Measurements from ENCODE around the gene FMN2. TPM values are rescaled to one million over a fixed set of nuclear protein-coding genes. Genes with fewer than 3 reads are reported as not detected.
"Not testable (repeated sequence)": the region's sequence is repeated elsewhere in the genome, so short reads cannot be mapped to it uniquely, and the experiment has no call there.

The FMN2 gene
- total RNA-seq, 1 donor from 2014 or later = 0.38 TPM

- DNase-seq (ENCODE audit: low spot score) = no peak
- intact Hi-C loops (cut with DNase I) = no loop called here
Measured at GRCh38 chr1:240128366-240128765, 36.7 kb downstream of the FMN2 start.

- no peak for DNase-seq (ENCODE audit: low spot score)
- intact Hi-C loops (cut with DNase I) = no loop called here
Measured at GRCh38 chr1:240134113-240134512, 42.4 kb downstream of the FMN2 start.

- intact Hi-C loops (cut with DNase I) = no loop called here
Measured at GRCh38 chr1:240134596-240134995, 42.9 kb downstream of the FMN2 start.

GRCh38 chr1:240136402-240136801 is 44.7 kb downstream of the FMN2 start:
- no peak for DNase-seq (ENCODE audit: low spot score)
- intact Hi-C loops (cut with DNase I) = no loop called here

More at GRCh38 chr1:240134596-240134995, 42.9 kb downstream of the FMN2 start:
- DNase-seq (ENCODE audit: low spot score) = no peak

DNA sequence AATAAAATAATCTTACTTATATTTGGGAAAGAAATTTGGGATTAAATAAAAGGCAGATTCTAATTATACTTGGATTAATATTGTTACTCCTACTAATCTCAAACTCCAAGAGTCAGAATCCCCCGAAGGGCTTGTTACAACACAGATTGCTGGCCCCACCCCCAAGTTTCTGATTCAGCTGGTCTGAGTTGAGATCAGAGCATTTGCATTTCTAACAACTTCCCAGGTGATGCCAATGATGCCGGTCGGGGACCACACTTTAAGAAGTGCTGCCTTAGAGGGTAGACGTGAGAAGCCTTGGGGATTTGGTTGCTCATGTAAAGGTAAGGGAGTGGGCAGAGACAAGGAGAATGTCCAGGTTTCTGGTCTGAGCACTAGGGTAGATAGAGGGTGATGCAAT is 47.2 kb downstream of the FMN2 start:
- intact Hi-C loops (cut with DNase I) = no loop called here
- DNase-seq (ENCODE audit: low spot score) = no peak

DNA sequence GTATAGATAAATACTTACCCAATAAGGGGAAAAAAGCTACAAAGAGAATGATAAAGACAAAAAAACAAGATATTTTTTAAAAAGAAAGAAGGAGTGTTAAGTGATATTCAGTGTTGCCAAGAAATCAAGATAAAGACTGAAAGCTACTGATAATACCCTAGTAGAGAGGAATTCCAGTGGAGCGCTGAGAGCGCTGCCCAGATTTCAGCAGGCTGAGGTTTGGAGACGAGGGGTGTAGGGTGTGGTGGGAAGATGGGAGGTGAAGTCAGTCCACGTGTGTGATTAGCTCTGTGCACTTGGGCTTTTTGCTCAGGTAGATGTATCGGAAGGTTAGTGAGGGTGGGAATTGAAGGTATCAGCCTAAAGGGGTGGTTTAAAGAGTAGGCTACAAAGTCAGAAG is 47.8 kb downstream of the FMN2 start:
- intact Hi-C loops (cut with DNase I) = no loop called here
- DNase-seq (ENCODE audit: low spot score) = no peak

GRCh38 chr1:240145120-240145519 is 53.4 kb downstream of the FMN2 start:
- no peak for DNase-seq (ENCODE audit: low spot score)
- intact Hi-C loops (cut with DNase I) = no loop called here

DNA sequence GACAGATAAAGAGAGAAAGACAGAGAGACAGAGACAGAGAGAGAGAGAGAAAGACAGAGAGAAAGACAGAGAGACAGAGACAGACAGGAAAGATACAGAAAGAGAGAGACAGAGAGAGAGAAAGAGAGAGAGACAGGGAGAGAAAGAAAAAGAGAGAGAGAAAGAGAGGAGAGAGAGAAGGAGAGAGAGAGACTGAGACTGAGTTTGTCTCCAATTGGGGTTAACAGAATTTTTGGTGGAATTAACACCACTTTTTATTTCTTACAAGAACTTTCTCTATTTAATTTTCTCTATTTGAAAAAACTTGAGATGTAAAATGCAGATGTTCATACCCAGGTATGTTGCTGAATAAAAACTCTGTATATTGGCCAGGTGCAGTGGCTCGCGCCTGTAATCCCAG is 56.6 kb downstream of the FMN2 start:
- DNase-seq (ENCODE audit: low spot score) = no peak
- intact Hi-C loops (cut with DNase I) = no loop called here

GRCh38 chr1:240149484-240150094 is 57.9 kb downstream of the FMN2 start:
- DNase-seq (ENCODE audit: low spot score) = no peak
- intact Hi-C loops (cut with DNase I) = loop anchor here (2.0 kb wide), 1 partner anchor 123 kb away; no protein-coding TSS in a partner anchor

DNA sequence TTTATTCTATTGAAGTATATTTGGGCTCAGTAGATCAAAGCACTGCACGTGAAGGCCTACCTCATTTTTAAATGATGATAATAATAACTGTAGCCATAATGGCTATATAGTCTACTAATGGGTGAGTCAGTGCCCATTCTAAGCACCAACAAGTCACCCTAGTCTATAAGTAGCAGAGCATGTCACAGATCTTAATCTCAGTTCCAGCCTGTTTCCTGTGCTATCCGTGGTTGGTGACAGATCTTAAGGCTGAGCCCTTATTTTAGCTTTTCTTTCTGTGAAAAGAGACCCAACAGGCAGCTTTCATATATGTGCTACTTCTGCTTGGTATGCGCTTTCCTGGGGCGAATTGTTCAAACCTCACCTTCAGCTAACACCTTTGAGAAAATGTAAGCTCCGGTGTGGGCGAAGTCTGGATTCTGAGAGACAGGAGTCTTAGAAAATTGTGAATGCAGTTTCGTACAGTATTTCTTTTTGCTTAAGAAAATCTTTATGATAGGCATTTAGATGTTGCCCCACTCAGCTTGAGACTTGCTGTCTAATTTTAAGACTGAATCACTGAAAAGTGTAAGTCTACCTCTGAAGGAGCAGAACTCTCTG is 59.6 kb downstream of the FMN2 start:
- DNase-seq (ENCODE audit: low spot score) = no peak
- intact Hi-C loops (cut with DNase I) = loop anchor here (2.0 kb wide), 1 partner anchor 124 kb away; no protein-coding TSS in a partner anchor

- intact Hi-C loops (cut with DNase I) = no loop called here
- DNase-seq (ENCODE audit: low spot score) = no peak
Measured at GRCh38 chr1:240152611-240153297, 61.1 kb downstream of the FMN2 start.

GRCh38 chr1:240155605-240156004 is 63.9 kb downstream of the FMN2 start:
- DNase-seq (ENCODE audit: low spot score) = no peak
- intact Hi-C loops (cut with DNase I) = no loop called here

DNA sequence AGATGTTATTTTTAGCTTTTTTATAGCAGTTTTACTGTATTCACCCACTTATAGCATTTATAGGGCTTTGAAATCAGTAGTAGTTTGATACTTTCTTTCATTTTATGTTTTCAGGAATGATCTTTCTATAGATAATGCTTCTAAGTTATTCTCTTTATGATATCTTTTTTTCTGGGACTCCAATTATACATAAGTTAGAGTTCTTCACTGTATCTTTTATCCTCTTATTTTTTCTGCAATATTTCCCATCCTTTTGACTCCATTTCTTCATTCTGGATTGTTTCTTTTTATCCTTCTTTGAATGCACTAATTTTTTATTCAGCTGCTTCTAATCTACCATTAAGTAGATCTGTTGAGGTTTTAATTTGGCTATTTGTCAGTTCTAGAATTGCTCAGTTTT is 73.1 kb downstream of the FMN2 start:
- no peak for DNase-seq (ENCODE audit: low spot score)
- intact Hi-C loops (cut with DNase I) = no loop called here

DNA sequence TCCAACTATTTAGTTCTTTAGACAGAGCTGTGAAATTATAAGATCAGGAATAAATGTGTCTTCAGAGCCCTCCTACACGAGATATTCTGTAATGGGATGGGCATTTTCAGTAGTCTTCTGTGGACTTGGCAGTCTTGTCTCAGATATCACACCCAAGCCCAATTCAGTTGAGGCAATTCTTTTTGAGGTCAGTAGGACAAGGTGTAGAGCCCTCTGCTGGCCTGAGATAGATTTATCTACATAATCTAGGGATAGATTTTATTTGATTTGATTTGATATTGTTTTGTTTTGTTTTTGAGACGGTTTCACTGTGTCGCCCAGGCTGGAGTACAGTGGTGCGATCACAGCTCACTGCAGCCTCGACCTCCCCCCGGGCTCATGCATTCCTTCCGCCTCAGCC is 77.5 kb downstream of the FMN2 start:
- DNase-seq (ENCODE audit: low spot score) = no peak
- intact Hi-C loops (cut with DNase I) = no loop called here

- no peak for DNase-seq (ENCODE audit: low spot score)
- intact Hi-C loops (cut with DNase I) = no loop called here
Measured at GRCh38 chr1:240170266-240170665, 78.6 kb downstream of the FMN2 start.

- no peak for DNase-seq (ENCODE audit: low spot score)
- intact Hi-C loops (cut with DNase I) = no loop called here
Measured at GRCh38 chr1:240170806-240171205, 79.1 kb downstream of the FMN2 start.

GRCh38 chr1:240171907-240172306 is 80.2 kb downstream of the FMN2 start:
- no peak for DNase-seq (ENCODE audit: low spot score)
- intact Hi-C loops (cut with DNase I) = no loop called here

DNA sequence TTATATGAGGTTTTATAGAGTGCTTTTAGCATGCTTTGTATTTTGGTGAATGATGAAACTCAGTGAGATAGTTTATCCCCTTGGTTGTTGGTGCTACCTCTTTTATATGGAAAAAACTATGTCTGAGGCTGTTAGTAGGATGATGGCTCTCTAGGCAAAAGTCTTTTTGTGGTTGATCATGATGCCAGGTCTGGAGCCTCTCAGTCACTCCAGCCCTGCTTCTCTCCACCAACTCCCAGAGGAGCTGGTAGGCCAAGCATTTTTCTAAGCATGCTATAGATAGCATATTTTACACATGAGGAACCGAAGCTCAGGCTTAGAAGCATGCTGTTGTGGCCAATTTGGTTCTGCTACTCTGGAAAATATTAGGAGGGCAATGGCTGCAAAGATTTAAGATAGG is 82.2 kb downstream of the FMN2 start:
- intact Hi-C loops (cut with DNase I) = no loop called here
- DNase-seq (ENCODE audit: low spot score) = no peak

- no peak for DNase-seq (ENCODE audit: low spot score)
- intact Hi-C loops (cut with DNase I) = no loop called here
Measured at GRCh38 chr1:240174734-240175133, 83.1 kb downstream of the FMN2 start.

GRCh38 chr1:240178366-240178765 is 86.7 kb downstream of the FMN2 start:
- no peak for DNase-seq (ENCODE audit: low spot score)
- intact Hi-C loops (cut with DNase I) = no loop called here

DNA sequence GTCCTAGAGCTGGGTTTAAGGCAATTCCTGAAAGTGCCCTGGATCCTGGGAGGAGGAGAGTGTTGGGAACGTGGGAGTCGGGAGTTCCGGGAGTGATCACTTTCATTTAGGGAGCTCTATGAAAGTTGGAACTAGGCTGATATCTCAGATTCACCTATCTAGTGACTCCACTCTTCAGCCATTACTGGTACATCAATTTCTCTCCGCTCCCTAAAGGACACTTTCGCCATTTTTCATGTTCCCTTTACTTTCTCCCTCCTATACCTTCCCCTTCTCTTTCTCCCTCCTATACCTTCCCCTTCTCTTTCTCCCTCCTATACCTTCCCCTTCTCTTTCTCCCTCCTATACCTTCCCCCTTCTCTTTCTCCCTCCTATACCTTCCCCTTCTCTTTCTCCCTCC is 93.0 kb downstream of the FMN2 start:
- intact Hi-C loops (cut with DNase I); DNase-seq (ENCODE audit: low spot score): not testable (repeated sequence)
